K562 (cell line): ENCODE results near the gene FBRS. TPM values are rescaled to one million over a fixed set of nuclear protein-coding genes. Genes with fewer than 3 reads are reported as not detected.

Source experiments
- BACH1 ChIP-seq: fragments of 200-800 bp; sonication (Bioruptor generic); IDR thresholded peaks from 2 replicates; pipeline ENCODE4 v1.6.1; 2016; ENCODE audit warnings: missing genetic modification characterization, missing compliant biosample characterization
- BHLHE40 ChIP-seq: IDR thresholded peaks from 2 replicates; pipeline ENCODE4 v1.6.1; 2011; ENCODE audit warnings: low read length, improper control_type of control experiment
- CC2D1A ChIP-seq: fragments of 450-650 bp; IDR thresholded peaks from 2 replicates; pipeline ENCODE4 v1.6.1; 2017; ENCODE audit warnings: mild to moderate bottlenecking
- CEBPB ChIP-seq: fragments of 450-650 bp; IDR thresholded peaks from 2 replicates; pipeline ENCODE4 v1.6.1; 2016; ENCODE audit warnings: missing genetic modification characterization, missing compliant biosample characterization
- EGR1 ChIP-seq: fragments of 450-650 bp; conservative IDR thresholded peaks from 2 replicates; pipeline ENCODE4 v1.6.1; 2017; ENCODE audit warnings: mild to moderate bottlenecking
- ILF3 ChIP-seq: fragments of 450-650 bp; IDR thresholded peaks from 2 replicates; pipeline ENCODE4 v1.6.1; 2018; ENCODE audit warnings: antibody characterized with exemption, mild to moderate bottlenecking, moderate library complexity, borderline replicate concordance
- LCOR ChIP-seq: sonication (generic); formaldehyde crosslinking; IDR thresholded peaks from 2 replicates; pipeline ENCODE4 v1.8.0; 2022; ENCODE audit warnings: mild to moderate bottlenecking, missing genetic modification reagents
- MCM7 ChIP-seq, 2 experiments: fragments of 450-650 bp; IDR thresholded peaks; 2 replicates each; pipeline ENCODE4 v1.6.1; 2016 to 2018
- MTA3 ChIP-seq: fragments of 450-650 bp; formaldehyde crosslinking; IDR thresholded peaks from 2 replicates; pipeline ENCODE4 v1.6.1; 2017; ENCODE audit warnings: mild to moderate bottlenecking, borderline replicate concordance
- SRSF1 ChIP-seq: fragments of 200-400 bp; formaldehyde crosslinking; IDR thresholded peaks from 2 replicates; pipeline ENCODE4 v1.6.1; 2017; ENCODE audit warnings: mild to moderate bottlenecking, low read depth, low read length, moderate library complexity
- TEAD1 ChIP-seq, 2 experiments: fragments of 450-650 bp in 1 of 2; sonication (generic) in 1 of 2; formaldehyde crosslinking; IDR thresholded peaks; 2 replicates each; pipeline versions ENCODE4 v1.4.0 to v1.8.0; 2020 to 2022; ENCODE audit warnings: mild to moderate bottlenecking in 2 of 2, missing genetic modification reagents in 1 of 2
- ZBTB8A ChIP-seq: fragments of 450-650 bp; IDR thresholded peaks from 2 replicates; pipeline ENCODE4 v1.6.1; 2018; ENCODE audit warnings: mild to moderate bottlenecking, moderate library complexity; ENCODE audit not compliant: partially characterized antibody
- ZNF12 ChIP-seq: sonication (generic); formaldehyde crosslinking; IDR thresholded peaks from 2 replicates; pipeline ENCODE4 v1.4.0; 2020; ENCODE audit warnings: mild to moderate bottlenecking, missing genetic modification reagents
- ZNF263 ChIP-seq: sonication (generic); formaldehyde crosslinking; IDR thresholded peaks from 2 replicates; pipeline ENCODE4 v1.8.0; 2022; ENCODE audit warnings: mild to moderate bottlenecking, missing genetic modification reagents, borderline replicate concordance
- polyA plus RNA-seq, 8 experiments: library from polyadenylated mRNA; depleted of rRNA in 4 of 8; stranded (reverse) in 5 of 8; unstranded in 3 of 8; fragments of >200 nt; fragmentation: Nextera tagmentation in 2 of 8; fragmentation: Illumina TruSeq in 1 of 8; extraction: Ambion mirVana in 2 of 8; extraction: Trizol in 1 of 8; gene quantifications; 2 replicates each; pipeline versions ENCODE4 v1.2.1 to v1.2.3, GENCODE V29; 2011 to 2014; ENCODE audit warnings: inconsistent platforms in 1 of 8, missing spikeins in 1 of 8
- total RNA-seq, 7 experiments: library from RNA; depleted of rRNA in 6 of 7; stranded (reverse); fragments of >200 nt in 6 of 7; fragmentation: Illumina TruSeq in 2 of 7; extraction: Trizol in 2 of 7; gene quantifications; 2 replicates each; pipeline versions ENCODE4 v1.2.1 to v1.2.3, GENCODE V29; 2011 to 2021; ENCODE audit warnings: low replicate concordance in 1 of 7
- TF ChIP-seq, protein P1 (sequence below), 2 experiments: fragments of 250-450 bp in 1 of 2; fragments of 450-650 bp in 1 of 2; sonication (Bioruptor Pico) in 1 of 2; IDR thresholded peaks; 2 replicates each; pipeline versions ENCODE4 v1.6.1 to v1.8.0; 2016 to 2021; ENCODE audit warnings: mild to moderate bottlenecking in 2 of 2, moderate library complexity in 2 of 2, missing compliant biosample characterization in 1 of 2, missing genetic modification characterization in 1 of 2
- TF ChIP-seq, protein P2 (sequence below): fragments of 250-450 bp; sonication (Bioruptor Pico); IDR thresholded peaks from 2 replicates; pipeline ENCODE4 v1.4.0; 2020; ENCODE audit warnings: mild to moderate bottlenecking
- TF ChIP-seq, protein P3 (sequence below): fragments of 200-800 bp; sonication (Bioruptor generic); IDR thresholded peaks from 2 replicates; pipeline ENCODE4 v1.6.1; 2016; ENCODE audit warnings: missing genetic modification characterization, missing compliant biosample characterization
- TF ChIP-seq, protein P4 (sequence below), 3 experiments: IDR thresholded peaks in 2 of 3; conservative IDR thresholded peaks in 1 of 3; 2 replicates each; pipeline ENCODE4 v1.5.1; 2011 to 2012; ENCODE audit warnings: low read length in 3 of 3, mild to moderate bottlenecking in 3 of 3, control low read depth in 2 of 3, improper control_type of control experiment in 1 of 3, inconsistent platforms in 1 of 3, low read depth in 1 of 3, mixed read lengths in 1 of 3, moderate library complexity in 1 of 3; ENCODE audit not compliant: insufficient read depth in 2 of 3

The FBRS gene
- total and polyA plus RNA-seq, 9 of the 15 experiments (the other 6 are each of a cell fraction or from before 2014, with no cell fraction given) = 0.32 to 59.5 (median 13.1) TPM

DNA sequence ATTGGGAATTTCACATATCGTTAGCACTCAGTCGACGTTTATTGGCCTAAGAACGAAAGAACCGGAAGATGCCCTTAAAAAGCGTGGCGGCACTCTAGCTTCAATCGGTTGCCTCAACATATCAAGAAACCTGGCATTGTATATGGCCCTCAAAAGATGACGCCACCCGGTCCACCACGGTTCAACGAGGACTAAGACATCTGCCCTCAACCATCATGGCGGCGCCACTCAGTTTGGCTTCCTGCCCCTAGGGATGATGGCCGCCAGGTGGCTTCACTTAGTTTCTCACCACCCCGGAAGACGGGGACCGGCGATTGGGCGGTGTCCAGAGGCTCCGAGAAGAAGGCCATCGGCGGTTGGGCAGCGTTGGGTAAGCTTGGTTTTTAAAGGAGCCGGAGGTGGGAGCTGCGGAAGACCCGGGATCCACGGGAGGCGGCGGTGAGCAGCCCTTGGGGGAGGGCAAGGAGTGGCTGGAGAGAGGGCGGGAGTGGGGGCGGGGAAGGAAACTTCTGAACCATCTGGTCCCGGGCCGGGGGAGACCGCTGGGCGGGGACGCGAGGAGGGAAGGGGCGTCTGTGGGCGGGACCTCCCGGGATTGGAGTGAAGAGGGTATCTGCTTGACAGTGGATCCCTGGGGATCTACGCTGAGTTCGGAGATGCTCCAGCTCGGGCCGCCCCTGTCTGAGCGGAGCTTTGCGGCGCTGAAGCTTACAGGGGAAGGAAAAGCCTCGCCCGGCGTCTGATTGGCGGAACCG, 7.7 kb upstream of the FBRS start, which contains the start of gene PRR14 (continued):
- TF ChIP-seq, protein P1, sequence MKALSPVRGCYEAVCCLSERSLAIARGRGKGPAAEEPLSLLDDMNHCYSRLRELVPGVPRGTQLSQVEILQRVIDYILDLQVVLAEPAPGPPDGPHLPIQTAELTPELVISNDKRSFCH (CRISPR knock-in tag; IDR thresholded peaks at IDR 0.05) = no peak
- TF ChIP-seq, protein P1 (tag; IDR thresholded peaks at IDR 0.05) = no peak; the same call in 1 of the 2 replicates
- TF ChIP-seq MTA3 (peak; percentile 85; the same call in 1 of the 2 replicates), SRSF1 (no peak), CC2D1A (no peak), TEAD1 (CRISPR knock-in tag; IDR thresholded peaks at IDR 0.05) (no peak), ZBTB8A (no peak), CEBPB (peak; percentile 49), ZNF12 (CRISPR knock-in tag) (no peak), BHLHE40 (no peak; the same call in none of the 2 replicates), BACH1 (tag) (no peak; the same call in 1 of the 2 replicates), EGR1 (peak; percentile 83), MCM7 (IDR thresholded peaks at IDR 0.05) (no peak), LCOR (CRISPR knock-in tag) (no peak; the same call in 1 of the 2 replicates), ILF3 (no peak), ZNF263 (CRISPR knock-in tag) (peak; percentile 45; the same call in 1 of the 2 replicates)
- TF ChIP-seq, protein P2, sequence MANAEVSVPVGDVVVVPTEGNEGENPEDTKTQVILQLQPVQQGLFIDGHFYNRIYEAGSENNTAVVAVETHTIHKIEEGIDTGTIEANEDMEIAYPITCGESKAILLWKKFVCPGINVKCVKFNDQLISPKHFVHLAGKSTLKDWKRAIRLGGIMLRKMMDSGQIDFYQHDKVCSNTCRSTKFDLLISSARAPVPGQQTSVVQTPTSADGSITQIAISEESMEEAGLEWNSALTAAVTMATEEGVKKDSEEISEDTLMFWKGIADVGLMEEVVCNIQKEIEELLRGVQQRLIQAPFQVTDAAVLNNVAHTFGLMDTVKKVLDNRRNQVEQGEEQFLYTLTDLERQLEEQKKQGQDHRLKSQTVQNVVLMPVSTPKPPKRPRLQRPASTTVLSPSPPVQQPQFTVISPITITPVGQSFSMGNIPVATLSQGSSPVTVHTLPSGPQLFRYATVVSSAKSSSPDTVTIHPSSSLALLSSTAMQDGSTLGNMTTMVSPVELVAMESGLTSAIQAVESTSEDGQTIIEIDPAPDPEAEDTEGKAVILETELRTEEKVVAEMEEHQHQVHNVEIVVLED (CRISPR knock-in tag) = peak; percentile 61
- TF ChIP-seq, protein P3, sequence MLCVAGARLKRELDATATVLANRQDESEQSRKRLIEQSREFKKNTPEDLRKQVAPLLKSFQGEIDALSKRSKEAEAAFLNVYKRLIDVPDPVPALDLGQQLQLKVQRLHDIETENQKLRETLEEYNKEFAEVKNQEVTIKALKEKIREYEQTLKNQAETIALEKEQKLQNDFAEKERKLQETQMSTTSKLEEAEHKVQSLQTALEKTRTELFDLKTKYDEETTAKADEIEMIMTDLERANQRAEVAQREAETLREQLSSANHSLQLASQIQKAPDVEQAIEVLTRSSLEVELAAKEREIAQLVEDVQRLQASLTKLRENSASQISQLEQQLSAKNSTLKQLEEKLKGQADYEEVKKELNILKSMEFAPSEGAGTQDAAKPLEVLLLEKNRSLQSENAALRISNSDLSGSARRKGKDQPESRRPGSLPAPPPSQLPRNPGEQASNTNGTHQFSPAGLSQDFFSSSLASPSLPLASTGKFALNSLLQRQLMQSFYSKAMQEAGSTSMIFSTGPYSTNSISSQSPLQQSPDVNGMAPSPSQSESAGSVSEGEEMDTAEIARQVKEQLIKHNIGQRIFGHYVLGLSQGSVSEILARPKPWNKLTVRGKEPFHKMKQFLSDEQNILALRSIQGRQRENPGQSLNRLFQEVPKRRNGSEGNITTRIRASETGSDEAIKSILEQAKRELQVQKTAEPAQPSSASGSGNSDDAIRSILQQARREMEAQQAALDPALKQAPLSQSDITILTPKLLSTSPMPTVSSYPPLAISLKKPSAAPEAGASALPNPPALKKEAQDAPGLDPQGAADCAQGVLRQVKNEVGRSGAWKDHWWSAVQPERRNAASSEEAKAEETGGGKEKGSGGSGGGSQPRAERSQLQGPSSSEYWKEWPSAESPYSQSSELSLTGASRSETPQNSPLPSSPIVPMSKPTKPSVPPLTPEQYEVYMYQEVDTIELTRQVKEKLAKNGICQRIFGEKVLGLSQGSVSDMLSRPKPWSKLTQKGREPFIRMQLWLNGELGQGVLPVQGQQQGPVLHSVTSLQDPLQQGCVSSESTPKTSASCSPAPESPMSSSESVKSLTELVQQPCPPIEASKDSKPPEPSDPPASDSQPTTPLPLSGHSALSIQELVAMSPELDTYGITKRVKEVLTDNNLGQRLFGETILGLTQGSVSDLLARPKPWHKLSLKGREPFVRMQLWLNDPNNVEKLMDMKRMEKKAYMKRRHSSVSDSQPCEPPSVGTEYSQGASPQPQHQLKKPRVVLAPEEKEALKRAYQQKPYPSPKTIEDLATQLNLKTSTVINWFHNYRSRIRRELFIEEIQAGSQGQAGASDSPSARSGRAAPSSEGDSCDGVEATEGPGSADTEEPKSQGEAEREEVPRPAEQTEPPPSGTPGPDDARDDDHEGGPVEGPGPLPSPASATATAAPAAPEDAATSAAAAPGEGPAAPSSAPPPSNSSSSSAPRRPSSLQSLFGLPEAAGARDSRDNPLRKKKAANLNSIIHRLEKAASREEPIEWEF (CRISPR knock-in tag) = 0 out of 2 replicates have a peak, but pooled peaks have one; percentile 37
- TF ChIP-seq, protein P4, sequence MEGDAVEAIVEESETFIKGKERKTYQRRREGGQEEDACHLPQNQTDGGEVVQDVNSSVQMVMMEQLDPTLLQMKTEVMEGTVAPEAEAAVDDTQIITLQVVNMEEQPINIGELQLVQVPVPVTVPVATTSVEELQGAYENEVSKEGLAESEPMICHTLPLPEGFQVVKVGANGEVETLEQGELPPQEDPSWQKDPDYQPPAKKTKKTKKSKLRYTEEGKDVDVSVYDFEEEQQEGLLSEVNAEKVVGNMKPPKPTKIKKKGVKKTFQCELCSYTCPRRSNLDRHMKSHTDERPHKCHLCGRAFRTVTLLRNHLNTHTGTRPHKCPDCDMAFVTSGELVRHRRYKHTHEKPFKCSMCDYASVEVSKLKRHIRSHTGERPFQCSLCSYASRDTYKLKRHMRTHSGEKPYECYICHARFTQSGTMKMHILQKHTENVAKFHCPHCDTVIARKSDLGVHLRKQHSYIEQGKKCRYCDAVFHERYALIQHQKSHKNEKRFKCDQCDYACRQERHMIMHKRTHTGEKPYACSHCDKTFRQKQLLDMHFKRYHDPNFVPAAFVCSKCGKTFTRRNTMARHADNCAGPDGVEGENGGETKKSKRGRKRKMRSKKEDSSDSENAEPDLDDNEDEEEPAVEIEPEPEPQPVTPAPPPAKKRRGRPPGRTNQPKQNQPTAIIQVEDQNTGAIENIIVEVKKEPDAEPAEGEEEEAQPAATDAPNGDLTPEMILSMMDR (IDR thresholded peaks at IDR 0.05 in 2 of 3, conservative IDR thresholded peaks at IDR 0.05 in 1 of 3; ENCODE audit: insufficient read depth in 2 of 3, low read depth in 1 of 3, low read length in 3 of 3) = peak in 2 of 3 experiments; percentile 31 to 32; a peak in 3 of 6 replicates
